ENCODE results near the gene DDN. TPM values are rescaled to one million over a fixed set of nuclear protein-coding genes. Genes with fewer than 3 reads are reported as not detected.
A peak's percentile ranks its signal among the peaks of the same experiment; 100 is the strongest.

Gene DDN
- total RNA-seq, 1 donor, result under 0.01 TPM

GRCh38 chr12:48957141-48958048 is 41.8 kb downstream of the DDN start, which contains the start of gene ARF3:
ARF3 (minus strand) TSS chr12:48957487; CDS start chr12:48941095, 16,392 bp downstream.
- peak within 1 kb of the TSS; percentile 99 for H3K4me3 ChIP-seq (ENCODE audit: low read depth, low read length)
- no peak for TF ChIP-seq CTCF (IDR thresholded peaks at IDR 0.05; ENCODE audit: insufficient read depth, low read depth, low read length)
- DNase-seq (ENCODE audit: low read depth), result peak; percentile 93

DNA sequence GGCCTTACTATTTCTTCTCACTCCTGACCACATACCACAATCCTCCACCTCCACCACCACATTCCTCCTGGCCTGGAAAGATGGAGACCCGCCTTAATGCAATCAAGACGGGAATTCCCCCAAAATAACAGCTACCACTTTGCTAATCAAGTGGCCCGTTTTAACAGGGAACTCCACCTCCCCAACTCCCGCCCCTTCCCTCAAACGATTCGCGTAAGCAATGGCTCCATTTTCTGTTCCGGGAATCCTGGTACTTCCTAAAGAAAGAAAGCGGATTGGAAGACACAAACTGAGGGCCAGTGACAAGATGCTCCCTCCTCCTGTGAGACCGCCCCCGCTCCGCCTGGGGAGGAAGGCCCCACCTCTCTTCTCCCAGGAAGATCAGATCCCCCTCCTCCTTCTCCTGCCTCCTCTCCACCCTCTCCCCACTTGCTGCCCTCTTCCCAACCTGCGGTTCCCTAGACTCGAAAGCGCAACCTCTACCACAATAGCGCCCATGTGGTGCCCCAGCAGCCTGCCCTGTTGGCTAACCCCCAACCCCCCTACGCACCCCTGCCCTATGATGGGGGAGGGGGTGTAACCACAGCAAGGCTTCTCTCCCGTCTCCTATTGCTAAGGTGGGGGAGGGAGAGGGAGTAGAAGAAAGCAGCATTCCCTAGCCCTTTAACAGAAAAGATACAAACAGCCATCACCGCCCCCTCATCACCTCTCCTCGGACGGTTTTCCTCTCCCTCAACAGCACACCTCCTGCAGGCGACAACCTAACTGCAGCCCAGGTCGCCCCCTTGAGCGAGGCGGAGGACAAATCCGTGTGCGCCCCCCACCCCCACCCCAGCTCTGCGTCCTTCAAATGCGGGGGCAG is 42.7 kb downstream of the DDN start:
- H3K4me3 ChIP-seq (ENCODE audit: low read depth, low read length), result peak overlapping the region; percentile 99
- peak; percentile 98 for DNase-seq (ENCODE audit: low read depth)
- TF ChIP-seq CTCF (IDR thresholded peaks at IDR 0.05; ENCODE audit: insufficient read depth, low read depth, low read length), result no peak

GRCh38 chr12:48954841-48955501 is 44.2 kb downstream of the DDN start:
- DNase-seq (ENCODE audit: low read depth), result no peak
- no peak for TF ChIP-seq CTCF (IDR thresholded peaks at IDR 0.05; ENCODE audit: insufficient read depth, low read depth, low read length)
- H3K4me3 ChIP-seq (ENCODE audit: low read depth, low read length), result no peak overlapping the region

DNA sequence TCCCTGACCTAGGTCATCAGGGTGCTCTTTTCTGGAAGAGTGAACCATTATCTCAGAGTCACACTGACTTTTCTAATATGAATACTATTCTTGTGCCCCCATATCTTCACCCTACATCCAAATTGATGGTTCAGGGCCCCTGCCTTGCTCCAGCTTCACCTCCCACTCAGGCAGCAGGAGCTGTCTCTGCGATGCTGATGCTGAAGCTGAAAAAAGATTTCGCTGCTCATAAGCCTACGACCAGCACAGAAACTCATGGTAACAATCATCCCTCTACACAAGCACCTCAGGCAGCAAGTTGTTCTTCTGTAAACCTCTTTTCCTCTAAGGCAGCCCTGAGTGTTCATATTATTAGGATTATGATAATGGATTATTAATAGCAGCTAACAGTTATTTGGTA is 45.1 kb downstream of the DDN start:
- no peak overlapping the region for H3K4me3 ChIP-seq (ENCODE audit: low read depth, low read length)
- no peak for DNase-seq (ENCODE audit: low read depth)
- TF ChIP-seq CTCF (IDR thresholded peaks at IDR 0.05; ENCODE audit: insufficient read depth, low read depth, low read length), result no peak

- DNase-seq (ENCODE audit: low read depth), result no peak
- no peak for TF ChIP-seq CTCF (IDR thresholded peaks at IDR 0.05; ENCODE audit: insufficient read depth, low read depth, low read length)
- no peak overlapping the region for H3K4me3 ChIP-seq (ENCODE audit: low read depth, low read length)
Measured at GRCh38 chr12:48952691-48953090, 46.5 kb downstream of the DDN start.

GRCh38 chr12:48947727-48948126 is 51.4 kb downstream of the DDN start:
- DNase-seq (ENCODE audit: low read depth), result no peak
- TF ChIP-seq CTCF (IDR thresholded peaks at IDR 0.05; ENCODE audit: insufficient read depth, low read depth, low read length), result no peak
- no peak overlapping the region for H3K4me3 ChIP-seq (ENCODE audit: low read depth, low read length)

Measured in fibroblast of villous mesenchyme (primary cell).